Stomach (tissue), 4 donors: ENCODE measurements around the gene ROPN1.

Experiments
- EP300 ChIP-seq: sonication (generic); formaldehyde crosslinking; IDR thresholded peaks from one replicate; pipeline ENCODE4 v1.6.1; 2017; ENCODE audit warnings: antibody characterized with exemption
- POLR2AphosphoS5 ChIP-seq, 3 donors: sonication (generic); formaldehyde crosslinking; IDR thresholded peaks; one replicate each; pipeline ENCODE4 v1.6.1; 2016; ENCODE audit warnings: antibody characterized with exemption in 3 of 3

DNA sequence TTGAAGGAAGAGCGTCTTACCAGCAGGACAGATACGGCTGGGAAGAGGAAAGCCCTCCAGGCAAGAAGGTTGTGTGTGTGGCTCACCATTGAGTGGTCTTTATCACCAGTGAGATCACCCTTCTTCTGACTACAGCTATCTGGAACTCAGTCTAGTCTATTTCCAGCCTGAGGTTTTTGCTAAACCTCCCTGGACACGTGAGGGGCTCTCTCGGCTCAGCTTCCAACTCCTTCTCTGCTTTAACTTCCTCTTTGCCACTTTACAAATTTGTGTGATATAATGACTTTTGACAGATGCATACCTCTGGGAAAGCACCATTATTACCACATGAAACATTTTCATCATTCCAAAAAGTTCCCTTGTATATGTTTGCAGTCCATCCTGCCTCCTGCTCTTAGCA is 15.3 kb upstream of the ROPN1 start:
- TF ChIP-seq EP300 (no peak), POLR2AphosphoS5 (IDR thresholded peaks at IDR 0.05) (no peak)
